Stimulated activated CD4-positive, alpha-beta T cell treated with anti-CD3 and anti-CD28 coated beads, TNF-alpha, amount 100 ng/mL, for 48 hours (primary cell): ENCODE measurements around the gene OR8B3.

ENCODE experiments used
- DNase-seq, 3 donors: peaks; one replicate each; pipeline ENCODE4 v3.0.0-alpha.2; 2020; ENCODE audit warnings: low read depth in 3 of 3

OR8B3 gene

DNA sequence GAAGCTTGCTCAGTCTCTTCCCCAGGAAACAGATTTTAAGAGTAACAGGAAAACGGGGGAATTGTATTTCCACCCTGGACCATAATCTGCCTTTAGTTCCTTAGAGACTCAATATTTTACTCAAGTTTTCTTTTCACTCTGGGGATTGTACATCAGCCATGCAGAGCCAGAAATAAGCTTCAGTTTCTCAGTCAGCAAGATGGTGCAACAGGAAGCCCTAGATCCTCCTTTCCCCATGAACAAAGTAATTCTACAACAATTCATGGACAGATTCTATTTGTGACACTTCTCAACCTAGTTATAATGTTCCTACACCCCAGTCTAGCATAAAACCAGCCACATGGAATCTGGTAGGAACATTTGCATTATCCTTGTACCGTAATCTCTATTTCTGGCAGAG lies 39.3 kb downstream of the OR8B3 start:
- DNase-seq, result no peak

DNA sequence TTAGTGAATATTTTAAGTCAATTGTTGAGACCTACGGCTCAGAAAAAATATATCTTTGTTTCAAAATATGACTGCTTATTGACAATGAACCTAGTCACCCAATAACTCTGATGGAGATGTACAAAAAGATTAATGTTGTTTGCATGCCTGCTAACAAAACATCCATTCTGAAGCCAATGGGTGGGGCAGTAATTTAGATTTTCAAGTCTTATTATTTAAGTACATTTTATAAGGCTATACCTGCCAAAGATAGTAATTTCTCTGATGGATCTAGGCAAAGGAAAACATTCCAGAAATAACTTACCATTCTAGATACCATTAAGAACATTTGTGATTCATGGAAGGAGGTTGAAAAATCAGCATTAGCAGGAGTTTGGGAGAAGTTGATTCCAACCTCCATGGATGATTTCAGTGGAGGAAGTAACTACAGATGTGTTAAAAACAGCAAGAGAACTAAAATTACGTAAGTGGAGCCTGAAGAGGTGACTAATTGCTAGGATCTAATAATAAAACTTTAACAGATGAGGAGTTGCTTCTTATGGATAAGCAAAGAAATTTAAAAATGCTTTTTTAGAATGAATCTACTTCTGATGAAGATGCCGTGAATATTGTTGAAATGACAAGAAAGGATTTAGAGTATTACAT lies 52.4 kb downstream of the OR8B3 start:
- DNase-seq, result no peak
